IPS DF 6.9 (cell line): ENCODE data around the gene MROH7.

ENCODE experiments used
- DNase-seq: peaks from one replicate; pipeline ENCODE4 v3.0.0-alpha.2; 2013; ENCODE audit warnings: low read depth, low spot score
- H3K27ac ChIP-seq: one replicate; pipeline ENCODE4 v1.5.1; 2013; ENCODE audit warnings: low read length, control low read depth
- H3K27me3 ChIP-seq: 2 replicates; pipeline ENCODE4 v1.6.1; 2013; ENCODE audit warnings: mild to moderate bottlenecking, low read length; ENCODE audit not compliant: control insufficient read depth, insufficient read depth
- H3K36me3 ChIP-seq: 2 replicates; pipeline ENCODE4 v1.6.1; 2013; ENCODE audit warnings: low read length; ENCODE audit not compliant: control insufficient read depth, insufficient read depth
- H3K4me1 ChIP-seq: 2 replicates; pipeline ENCODE4 v1.6.1; 2013; ENCODE audit warnings: low read length; ENCODE audit not compliant: control insufficient read depth, insufficient read depth
- H3K4me3 ChIP-seq: 2 replicates; pipeline ENCODE4 v1.5.1; 2013; ENCODE audit warnings: mild to moderate bottlenecking, low read length
- H3K9me3 ChIP-seq: 2 replicates; pipeline ENCODE4 v1.6.1; 2013; ENCODE audit warnings: low read length, inconsistent platforms; ENCODE audit not compliant: control insufficient read depth, insufficient read depth
- WGBS: extraction: QIAGEN DNeasy Blood & Tissue Kit; methylation state at CpG from one replicate; pipeline ENCODE4 v1.1.7; 2013; ENCODE audit warnings: mixed read lengths, missing lambda C conversion rate; ENCODE audit not compliant: insufficient read length, insufficient coverage; 5-methylcytosine and 5-hydroxymethylcytosine counted together

Gene MROH7

DNA sequence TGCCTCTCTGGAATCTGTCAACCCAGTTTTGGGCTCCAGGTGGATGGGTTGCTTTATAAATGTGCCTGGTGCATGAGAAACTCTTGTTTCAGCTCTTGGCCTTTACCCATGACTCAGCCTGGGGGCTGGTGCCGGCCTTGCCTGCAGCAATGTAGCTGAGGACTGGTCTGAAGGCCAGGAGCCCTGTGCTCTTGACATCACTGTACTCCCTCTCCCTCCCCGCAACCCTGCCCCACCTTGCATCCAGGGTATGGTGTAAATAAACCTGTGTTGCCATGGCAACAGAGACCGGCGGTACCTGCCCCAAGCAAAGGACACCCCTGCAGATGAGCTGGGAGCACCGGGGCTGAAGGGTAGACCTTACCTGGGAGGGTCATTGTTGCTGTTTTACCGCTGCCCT, 31.5 kb upstream of the MROH7 start:
- no peaks in the 10 kb centered on the region for H3K9me3 ChIP-seq
- peaks cover 11% of the 10 kb centered on the region for H3K4me1 ChIP-seq
- H3K4me3 ChIP-seq: no peak overlapping the region
- no peak for DNase-seq
- no peak overlapping the region for H3K27ac ChIP-seq
- H3K36me3 ChIP-seq: no peaks in the 10 kb centered on the region
- no peaks in the 10 kb centered on the region for H3K27me3 ChIP-seq
- WGBS: no CpG with 5 or more reads among the region's 6 CpGs

DNA sequence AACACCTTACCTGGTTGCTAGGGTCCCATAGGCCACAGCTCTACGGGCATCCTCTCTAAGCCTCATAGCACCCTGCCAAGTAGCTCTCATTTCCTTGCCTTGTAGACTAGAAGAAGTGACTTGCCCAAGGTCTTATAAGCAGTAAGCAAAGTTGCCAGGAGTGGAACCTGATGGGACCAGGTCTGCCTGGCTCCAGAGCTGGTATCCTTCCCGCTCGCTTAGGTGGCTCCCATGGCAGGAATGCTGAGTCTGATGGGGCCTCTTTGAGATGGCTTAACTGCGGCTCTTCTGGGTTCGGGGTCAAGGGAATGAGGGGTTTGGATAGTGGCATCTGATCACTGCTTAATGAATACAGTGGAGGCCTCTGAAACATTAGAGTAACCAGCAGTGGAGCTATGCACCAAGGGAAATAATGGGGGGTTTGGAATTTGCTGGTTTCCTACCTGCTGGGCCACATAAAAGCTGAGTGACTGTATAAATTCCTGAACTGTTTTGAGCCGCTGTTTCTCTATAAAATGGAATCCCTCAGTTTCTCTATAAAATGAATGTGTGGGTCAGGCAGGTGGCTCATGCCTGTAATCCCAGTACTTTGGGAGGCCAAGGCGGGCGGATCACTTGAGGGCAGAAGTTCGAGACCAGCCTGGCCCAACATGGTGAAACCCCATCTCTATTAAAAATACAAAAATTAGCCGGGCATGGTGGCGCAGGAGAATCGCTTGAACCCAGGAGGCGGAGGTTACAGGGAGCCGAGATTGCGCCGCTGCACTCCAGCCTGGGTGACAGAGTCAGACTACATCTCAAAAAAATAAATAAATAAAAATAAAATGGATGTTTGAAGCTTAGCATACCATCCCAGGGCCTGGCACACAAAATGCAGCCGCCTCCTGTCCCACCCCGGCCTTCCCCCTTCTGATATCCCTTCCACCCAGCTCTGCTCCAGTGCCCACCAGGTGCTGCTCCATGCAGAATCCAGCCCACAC, 30.7 kb upstream of the MROH7 start:
- H3K9me3 ChIP-seq: no peaks in the 10 kb centered on the region
- no peak overlapping the region for H3K4me3 ChIP-seq
- DNase-seq: no peak
- WGBS: no CpG with 5 or more reads among the region's 18 CpGs
- H3K27ac ChIP-seq: no peak overlapping the region
- H3K4me1 ChIP-seq: peaks cover 11% of the 10 kb centered on the region
- no peaks in the 10 kb centered on the region for H3K36me3 ChIP-seq
- H3K27me3 ChIP-seq: no peaks in the 10 kb centered on the region

DNA sequence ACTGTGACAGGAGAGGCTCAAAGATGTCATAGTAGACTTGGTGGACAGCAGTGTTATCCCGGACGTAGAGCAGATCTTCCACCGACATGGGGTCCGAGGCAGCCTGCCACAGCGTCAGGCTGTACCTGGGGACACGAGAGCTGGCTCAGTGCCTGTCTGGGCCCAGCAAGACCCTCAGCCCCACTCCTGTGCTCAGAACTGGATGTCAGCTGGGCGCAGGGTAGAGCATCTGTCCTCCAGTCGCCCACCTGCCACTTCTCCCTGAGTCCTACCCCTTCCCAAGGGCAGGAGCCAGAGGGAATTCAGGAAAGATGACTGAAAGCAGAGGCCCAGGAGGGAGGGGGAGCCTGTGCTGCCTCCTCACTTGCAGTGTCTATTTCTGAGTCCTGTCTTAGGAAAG, 30.0 kb upstream of the MROH7 start:
- H3K27ac ChIP-seq: no peak overlapping the region
- WGBS: no CpG with 5 or more reads among the region's 8 CpGs

DNA sequence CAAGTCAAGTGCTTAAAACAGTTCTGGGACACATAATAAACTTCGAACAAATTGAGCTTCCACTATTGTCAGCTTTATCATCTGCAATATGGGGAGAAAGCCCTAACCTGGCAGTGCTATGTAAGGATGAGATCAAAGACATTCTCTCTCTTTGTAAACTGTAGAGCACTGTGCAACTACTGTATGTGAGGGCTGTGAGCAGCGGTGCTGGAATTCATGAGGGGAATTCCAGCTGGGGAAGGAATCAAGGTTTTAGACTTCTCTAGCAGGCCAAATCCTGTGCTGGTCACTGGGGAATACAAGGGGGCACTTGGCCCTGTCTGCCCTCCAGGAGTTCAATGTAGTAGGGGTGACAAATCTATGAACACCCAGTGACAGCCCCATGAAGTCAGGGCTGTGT, 27.6 kb upstream of the MROH7 start:
- no peak for DNase-seq
- Histone ChIP-seq H3K9me3 (no peaks in the 10 kb centered on the region), H3K36me3 (no peaks in the 10 kb centered on the region), H3K4me1 (peaks cover 11% of the 10 kb centered on the region), H3K27me3 (no peaks in the 10 kb centered on the region), H3K4me3 (no peak overlapping the region), H3K27ac (no peak overlapping the region)
- WGBS: no CpG with 5 or more reads among the region's 2 CpGs

More for the DNA sequence above, 30.0 kb upstream of the MROH7 start:
- Histone ChIP-seq H3K4me3 (no peak overlapping the region), H3K9me3 (no peaks in the 10 kb centered on the region), H3K27me3 (no peaks in the 10 kb centered on the region), H3K36me3 (no peaks in the 10 kb centered on the region), H3K4me1 (peaks cover 11% of the 10 kb centered on the region)
- DNase-seq: no peak

DNA sequence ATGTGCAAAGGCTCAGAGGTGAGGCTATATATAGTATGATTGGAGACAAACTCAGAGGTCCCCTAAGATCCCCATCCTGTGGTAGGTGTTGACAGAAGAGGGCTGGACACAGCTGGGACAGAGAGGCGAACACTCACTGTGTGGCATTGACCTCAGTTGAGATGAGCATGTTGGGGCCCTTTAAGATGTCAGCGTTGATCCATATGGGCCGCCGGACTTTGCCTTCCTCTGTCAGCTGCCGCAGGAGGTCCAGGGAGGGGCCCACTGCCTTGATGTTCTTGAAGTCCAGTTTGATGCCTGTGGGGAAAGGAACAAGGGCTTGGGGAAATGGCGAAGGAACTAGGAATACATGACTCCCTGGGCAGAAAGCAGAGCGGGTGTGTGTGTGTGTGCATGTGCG, 27.0 kb upstream of the MROH7 start:
- no peak overlapping the region for H3K4me3 ChIP-seq
- no peaks in the 10 kb centered on the region for H3K36me3 ChIP-seq
- H3K9me3 ChIP-seq: no peaks in the 10 kb centered on the region
- no peak for DNase-seq
- H3K27me3 ChIP-seq: no peaks in the 10 kb centered on the region
- H3K27ac ChIP-seq: no peak overlapping the region
- peaks cover 11% of the 10 kb centered on the region for H3K4me1 ChIP-seq
- WGBS: no CpG with 5 or more reads among the region's 8 CpGs

DNA sequence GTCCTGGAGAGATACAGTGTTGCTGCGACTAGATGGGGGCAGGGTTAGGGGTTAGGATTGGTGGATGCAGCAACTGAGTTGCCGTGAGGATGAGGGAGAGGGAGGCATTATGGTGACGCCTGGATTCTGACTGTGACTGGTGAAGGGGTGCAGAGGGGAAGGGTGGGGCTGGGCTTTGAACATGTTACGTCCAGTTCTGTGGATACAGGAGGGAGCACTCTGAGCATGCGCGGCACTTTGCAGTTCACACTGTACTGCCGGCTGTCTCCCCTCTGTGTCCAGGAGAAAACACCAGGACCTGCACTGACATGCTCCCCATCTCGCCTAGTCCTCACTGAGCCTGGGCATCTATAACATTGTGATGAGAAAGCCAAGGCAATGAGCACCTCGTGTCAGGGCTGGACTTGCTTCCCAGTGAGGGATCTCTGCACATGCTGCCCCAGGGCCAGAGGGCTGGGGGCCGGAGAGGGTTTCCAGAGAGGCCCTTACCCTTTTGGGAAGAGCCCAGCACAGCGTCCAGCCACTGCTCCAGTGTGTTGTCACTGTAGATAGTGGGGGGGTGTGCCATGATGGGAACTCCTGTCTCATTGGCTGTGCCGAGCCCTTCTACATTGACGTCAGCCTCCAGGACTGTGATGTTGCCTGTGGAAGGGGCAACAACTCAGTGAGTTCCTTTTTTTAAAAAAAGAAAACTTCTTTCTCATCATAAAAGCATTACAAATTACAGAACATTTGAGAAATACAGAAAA, 25.9 kb upstream of the MROH7 start:
- WGBS: no CpG with 5 or more reads among the region's 13 CpGs
- H3K36me3 ChIP-seq: no peaks in the 10 kb centered on the region
- H3K4me1 ChIP-seq: peaks cover 3% of the 10 kb centered on the region
- no peak overlapping the region for H3K27ac ChIP-seq
- no peak for DNase-seq
- H3K4me3 ChIP-seq: no peak overlapping the region
- no peaks in the 10 kb centered on the region for H3K27me3 ChIP-seq
- H3K9me3 ChIP-seq: no peaks in the 10 kb centered on the region

DNA sequence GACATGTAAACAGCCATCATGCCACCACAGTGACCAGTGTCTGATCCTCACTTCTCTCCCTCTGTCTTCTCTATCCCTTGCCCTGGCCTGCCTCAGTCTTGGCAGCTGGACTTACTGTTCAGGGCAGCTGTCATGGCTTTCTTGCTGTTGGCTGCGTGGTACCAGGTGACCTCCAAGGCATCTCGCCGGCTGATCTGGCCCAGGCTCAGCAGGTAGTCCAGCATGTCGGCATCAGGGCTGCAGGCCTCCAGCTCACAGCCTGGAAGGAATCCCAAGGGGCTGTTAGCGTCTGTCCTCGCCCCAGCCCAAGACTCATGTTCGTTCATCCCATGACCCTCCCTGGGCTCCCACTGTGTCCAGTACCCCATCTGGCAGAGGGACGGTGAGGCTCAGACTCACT, 21.8 kb upstream of the MROH7 start:
- no CpG with 5 or more reads among the region's 8 CpGs for WGBS
- DNase-seq: no peak
- no peaks in the 10 kb centered on the region for H3K27me3 ChIP-seq
- no peaks in the 10 kb centered on the region for H3K9me3 ChIP-seq
- H3K4me3 ChIP-seq: no peak overlapping the region
- H3K4me1 ChIP-seq: no peaks in the 10 kb centered on the region
- H3K27ac ChIP-seq: no peak overlapping the region
- H3K36me3 ChIP-seq: no peaks in the 10 kb centered on the region

DNA sequence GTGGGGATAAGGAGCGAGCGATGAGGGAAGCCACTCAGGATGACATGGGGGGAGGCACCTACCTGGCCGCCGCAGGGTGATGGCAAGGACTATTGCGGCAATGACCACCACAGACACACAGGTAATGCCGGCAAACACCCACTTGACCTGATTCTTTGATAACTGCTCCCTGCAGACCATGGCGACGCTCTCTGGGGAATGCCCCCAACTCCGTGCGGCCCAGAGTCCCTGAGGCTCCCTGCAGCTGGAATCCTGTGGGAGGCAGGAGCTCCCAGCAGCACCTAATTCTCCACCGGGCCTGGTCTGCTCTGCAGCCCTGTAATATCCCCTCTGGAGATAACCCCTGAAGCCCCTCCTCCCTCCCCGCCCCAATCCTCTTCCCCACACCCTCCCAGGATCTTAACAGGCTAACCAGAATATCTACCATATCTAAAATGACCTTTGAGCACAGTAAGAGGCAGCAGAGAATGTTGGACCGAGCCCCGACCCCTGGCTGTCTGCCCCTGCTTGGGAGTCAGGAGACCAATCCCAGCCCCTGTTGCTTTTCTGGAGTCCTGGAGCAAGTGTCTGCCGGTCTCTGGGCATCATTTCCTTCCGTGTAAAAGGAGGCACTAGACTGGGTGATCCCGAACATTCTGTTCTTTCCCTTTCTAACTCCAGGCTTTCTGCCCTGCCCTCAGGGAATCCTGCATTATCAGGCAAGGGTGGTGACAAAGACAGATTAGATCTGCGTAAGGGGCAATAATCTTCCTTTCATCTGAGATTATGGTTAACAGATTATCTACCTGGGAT, 18.2 kb upstream of the MROH7 start, which contains the start of gene FAM151A:
TSS of gene FAM151A (minus strand) at position 310 of the 792 bp plus-strand sequence. CDS start at position 180, 130 bp downstream.
- H3K27me3 ChIP-seq: no peaks in the 10 kb centered on the region
- H3K27ac ChIP-seq: no peak within 1 kb of the TSS
- H3K9me3 ChIP-seq: no peaks in the 10 kb centered on the region
- no peak for DNase-seq
- no peaks in the 10 kb centered on the region for H3K36me3 ChIP-seq
- no peaks in the 10 kb centered on the region for H3K4me1 ChIP-seq
- WGBS: no CpG with 5 or more reads among the region's 18 CpGs
- no peak within 1 kb of the TSS for H3K4me3 ChIP-seq

DNA sequence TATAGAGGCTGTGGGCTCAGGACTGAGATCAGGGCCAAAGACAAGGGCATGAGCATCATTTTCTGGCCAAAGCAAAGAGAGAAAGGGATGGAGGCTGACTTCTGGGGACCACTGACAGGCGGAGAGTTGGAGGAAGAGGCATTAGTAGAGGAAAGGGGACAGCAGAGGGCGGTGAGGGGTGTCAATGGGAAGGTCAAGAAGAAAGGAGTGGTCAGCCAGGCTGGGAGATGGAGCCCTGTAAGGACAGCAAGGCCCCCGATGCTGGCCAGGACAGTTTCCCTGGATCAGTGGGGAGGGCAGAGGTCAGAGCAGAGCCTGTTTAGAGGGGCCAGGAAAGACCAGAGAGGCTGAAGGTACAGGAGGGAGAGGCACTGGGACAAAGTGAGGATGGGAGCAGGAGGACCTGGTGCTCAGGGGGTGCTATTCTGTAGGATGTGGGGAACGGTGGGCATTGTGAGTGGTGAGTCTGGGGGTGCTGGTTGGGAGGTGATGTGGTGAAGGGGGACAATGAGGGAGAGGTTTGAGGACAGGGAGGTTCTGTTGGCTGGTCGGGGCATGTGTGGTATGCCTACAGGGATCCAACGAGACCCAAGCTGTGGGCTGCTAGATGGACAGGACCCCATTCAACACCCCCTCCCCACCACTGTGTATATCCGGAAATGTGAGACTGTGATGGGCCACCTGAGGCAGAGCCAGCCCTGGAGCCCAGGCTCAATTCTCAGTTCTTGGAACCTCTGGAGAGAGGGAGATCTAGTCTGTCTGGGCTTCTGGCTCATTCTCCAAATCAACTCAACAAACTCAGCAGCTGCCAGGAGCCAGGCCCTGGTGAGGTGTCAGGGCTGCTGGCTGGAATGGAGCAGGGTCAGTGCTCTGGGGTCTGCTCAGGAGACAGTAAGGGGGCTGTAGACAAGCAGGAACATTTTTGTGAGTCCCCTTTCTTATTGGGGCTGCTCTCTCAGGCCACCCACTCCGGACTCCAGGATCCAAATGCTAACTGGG, 16.8 kb upstream of the MROH7 start:
- Histone ChIP-seq H3K27ac (no peak overlapping the region), H3K36me3 (no peaks in the 10 kb centered on the region), H3K27me3 (no peaks in the 10 kb centered on the region), H3K4me1 (no peaks in the 10 kb centered on the region), H3K4me3 (no peak overlapping the region), H3K9me3 (no peaks in the 10 kb centered on the region)
- WGBS: no CpG with 5 or more reads among the region's 8 CpGs
- DNase-seq: no peak
